GM12875 (cell line): Measurements from ENCODE around the gene CIDEC.

Experiments used
- H3K4me3 ChIP-seq: one replicate; pipeline ENCODE4 v1.5.1; 2011; ENCODE audit warnings: low read depth, low read length, control low read depth
- TF ChIP-seq, protein P1 (sequence below): IDR thresholded peaks from 2 replicates; pipeline ENCODE4 v1.5.1; 2011; ENCODE audit warnings: low read depth, mild to moderate bottlenecking, control low read depth, inconsistent platforms, low read length, moderate library complexity, borderline replicate concordance; ENCODE audit not compliant: insufficient read depth

Gene CIDEC

DNA sequence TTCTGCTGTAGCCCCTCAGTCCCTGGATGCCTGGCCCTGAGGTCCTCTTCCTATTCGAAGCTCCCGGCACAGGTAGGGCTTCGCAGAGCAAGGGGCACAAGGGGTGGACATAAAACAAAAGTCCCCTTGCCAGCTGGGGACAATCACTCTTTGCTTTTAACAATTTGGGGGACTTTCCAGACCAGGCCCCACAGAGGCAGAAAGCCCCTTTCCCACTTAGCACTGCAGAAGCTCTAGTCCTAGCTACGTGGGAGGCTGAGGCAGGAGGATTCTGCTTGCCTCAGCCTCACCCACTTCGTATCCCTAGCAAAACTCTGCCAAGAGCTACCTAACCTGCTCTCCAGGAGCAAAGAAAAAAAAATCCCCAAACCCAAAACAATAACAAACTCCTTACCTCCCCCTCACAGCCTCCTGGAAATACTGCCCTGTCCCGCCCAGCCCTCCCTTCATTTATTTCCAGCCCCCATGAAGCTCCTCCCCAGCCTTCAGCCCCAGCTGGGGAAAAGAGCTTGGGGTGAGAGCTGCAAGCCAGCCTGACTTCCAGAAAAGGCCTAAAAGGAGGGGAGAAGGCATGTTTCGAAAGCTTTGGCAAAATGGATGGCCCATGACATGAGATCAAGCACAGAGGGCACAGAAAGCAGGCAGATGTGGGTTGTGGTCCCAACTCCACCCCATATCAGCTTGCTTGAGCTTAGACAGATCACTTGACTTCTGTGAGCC lies at the start of gene CIDEC:
CIDEC (minus strand) TSS at position 424 of the 720 bp plus-strand sequence. CDS start 1,767 bp downstream, outside the sequence.
- TF ChIP-seq, protein P1, sequence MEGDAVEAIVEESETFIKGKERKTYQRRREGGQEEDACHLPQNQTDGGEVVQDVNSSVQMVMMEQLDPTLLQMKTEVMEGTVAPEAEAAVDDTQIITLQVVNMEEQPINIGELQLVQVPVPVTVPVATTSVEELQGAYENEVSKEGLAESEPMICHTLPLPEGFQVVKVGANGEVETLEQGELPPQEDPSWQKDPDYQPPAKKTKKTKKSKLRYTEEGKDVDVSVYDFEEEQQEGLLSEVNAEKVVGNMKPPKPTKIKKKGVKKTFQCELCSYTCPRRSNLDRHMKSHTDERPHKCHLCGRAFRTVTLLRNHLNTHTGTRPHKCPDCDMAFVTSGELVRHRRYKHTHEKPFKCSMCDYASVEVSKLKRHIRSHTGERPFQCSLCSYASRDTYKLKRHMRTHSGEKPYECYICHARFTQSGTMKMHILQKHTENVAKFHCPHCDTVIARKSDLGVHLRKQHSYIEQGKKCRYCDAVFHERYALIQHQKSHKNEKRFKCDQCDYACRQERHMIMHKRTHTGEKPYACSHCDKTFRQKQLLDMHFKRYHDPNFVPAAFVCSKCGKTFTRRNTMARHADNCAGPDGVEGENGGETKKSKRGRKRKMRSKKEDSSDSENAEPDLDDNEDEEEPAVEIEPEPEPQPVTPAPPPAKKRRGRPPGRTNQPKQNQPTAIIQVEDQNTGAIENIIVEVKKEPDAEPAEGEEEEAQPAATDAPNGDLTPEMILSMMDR, result no peak
- no peak within 1 kb of the TSS for H3K4me3 ChIP-seq

DNA sequence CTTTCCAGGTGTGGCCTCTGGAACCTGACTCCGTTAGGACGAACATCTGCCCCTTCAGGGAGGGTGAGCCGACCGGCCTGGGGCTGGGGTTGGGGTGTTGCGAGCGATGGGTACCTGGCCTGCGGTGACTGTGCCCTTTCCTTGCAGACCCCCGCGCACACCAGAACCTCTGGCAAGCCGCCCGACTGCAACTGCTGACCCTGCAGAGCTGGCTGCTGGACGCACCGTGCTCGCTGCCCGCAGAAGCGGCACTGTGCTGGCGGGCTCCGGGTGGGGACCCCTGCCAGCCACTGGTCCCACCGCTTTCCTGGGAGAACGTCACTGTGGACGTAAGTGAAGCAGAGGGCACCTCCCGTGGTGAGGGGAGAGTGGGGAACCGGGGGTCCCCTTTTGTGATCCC lies 48.1 kb upstream of the CIDEC start:
- H3K4me3 ChIP-seq, result no peak overlapping the region

DNA sequence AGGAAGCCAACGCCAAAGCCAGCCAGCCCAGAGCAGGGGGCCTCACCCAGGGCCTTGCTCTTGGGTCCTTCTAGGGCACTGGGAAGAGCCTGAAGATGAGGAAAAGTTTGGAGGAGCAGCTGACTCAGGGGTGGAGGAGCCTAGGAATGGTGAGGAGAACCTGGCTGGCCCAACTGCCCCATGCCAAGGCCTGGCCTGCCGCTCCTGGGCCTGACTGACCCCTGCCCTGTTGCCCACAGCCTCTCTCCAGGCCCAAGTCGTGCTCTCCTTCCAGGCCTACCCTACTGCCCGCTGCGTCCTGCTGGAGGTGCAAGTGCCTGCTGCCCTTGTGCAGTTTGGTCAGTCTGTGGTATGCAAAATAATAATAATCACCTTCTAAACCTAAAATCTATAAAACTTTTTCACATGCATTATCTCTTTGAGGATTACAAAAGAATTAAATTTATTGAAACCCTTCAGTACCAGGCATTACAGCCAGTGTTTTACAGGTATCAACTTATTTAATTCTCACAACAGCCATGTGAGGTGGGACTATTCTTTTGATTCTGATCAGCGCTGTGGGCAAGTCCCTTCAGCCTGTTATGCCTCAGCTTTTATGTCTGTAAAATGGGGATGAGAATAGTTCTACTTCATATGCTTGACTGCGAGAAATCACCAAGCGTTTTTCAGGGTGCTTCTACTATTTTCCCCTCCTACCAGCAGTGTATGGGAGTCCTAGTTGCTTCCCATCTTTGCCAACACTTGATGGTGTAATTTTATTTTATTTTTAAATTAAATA lies 38.4 kb upstream of the CIDEC start:
- H3K4me3 ChIP-seq, result no peak overlapping the region
- TF ChIP-seq, protein P1, result no peak

More for the DNA sequence above, 48.1 kb upstream of the CIDEC start:
- TF ChIP-seq, protein P1, result no peak

GRCh38 chr3:9917820-9918219 lies 37.8 kb upstream of the CIDEC start:
- no peak overlapping the region for H3K4me3 ChIP-seq
- TF ChIP-seq, protein P1, result no peak

DNA sequence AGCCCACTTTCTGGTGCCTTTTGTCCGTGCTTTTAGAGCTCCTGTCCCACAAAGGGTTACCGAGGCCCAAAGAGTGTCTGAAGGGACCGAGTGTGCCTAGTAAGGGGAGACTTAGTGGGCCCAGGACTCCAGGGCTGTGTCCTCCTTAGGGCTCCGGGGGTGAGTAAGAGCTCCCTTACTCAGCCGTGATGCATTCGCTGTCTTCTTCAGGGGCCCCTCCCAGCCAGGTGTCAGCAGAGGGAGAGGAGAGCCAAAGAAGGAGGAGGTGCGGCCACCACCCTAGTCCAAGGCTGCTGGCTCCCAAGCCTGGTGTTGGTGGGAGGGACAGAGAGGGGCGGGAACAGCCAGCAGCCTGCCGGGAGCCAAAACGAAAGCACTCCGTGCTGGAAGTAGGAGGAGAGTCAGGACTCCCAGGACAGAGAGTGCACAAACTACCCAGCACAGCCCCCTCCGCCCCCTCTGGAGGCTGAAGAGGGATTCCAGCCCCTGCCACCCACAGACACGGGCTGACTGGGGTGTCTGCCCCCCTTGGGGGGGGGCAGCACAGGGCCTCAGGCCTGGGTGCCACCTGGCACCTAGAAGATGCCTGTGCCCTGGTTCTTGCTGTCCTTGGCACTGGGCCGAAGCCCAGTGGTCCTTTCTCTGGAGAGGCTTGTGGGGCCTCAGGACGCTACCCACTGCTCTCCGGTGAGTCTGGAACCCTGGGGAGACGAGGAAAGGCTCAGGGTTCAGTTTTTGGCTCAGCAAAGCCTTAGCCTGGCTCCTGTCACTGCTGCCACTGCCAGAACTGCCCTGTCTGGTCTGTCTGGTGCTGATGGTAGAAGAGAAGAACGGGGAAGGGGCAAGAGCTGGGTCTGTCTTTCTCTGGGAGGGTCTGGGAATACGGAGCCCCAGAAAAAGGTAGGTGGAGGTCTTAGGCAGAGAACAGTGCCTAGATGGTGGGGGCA lies 37.0 kb upstream of the CIDEC start, which contains the start of gene IL17RC:
IL17RC (plus strand) TSS at position 365 of the 947 bp plus-strand sequence; CDS start at position 583, 218 bp downstream.
- H3K4me3 ChIP-seq, result no peak within 1 kb of the TSS
- TF ChIP-seq, protein P1, result no peak

DNA sequence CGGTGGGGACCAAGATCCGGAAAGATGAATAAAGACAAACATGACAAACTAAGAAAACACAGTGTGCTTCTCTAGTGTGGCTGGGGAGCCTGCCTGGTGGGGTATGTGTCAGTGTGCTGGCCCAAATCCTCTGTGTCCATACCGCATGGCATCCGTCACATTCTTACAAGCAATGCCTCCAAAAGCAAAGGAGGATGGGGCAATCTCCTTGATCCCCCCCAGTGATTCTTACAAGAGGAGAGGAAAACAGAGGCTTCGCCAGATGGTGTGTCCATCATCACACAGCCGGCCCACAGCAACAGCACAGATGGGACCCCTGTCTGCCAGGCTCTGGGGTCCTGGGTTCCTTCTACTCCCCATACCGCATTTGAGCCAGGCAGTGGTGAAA lies 36.3 kb upstream of the CIDEC start:
- no peak overlapping the region for H3K4me3 ChIP-seq
- TF ChIP-seq, protein P1, result no peak
